Measurements from ENCODE around the gene PUSL1. TPM values are rescaled to one million over a fixed set of nuclear protein-coding genes. Genes with fewer than 3 reads are reported as not detected.

Gene PUSL1
- total RNA-seq, 2 donors from 2014 or later = 21.7 to 23.8 TPM

- Histone ChIP-seq H3K9ac (ENCODE audit: extremely low read depth, low read length, poor library complexity, severe bottlenecking) (no peak overlapping the region), H3K36me3 (ENCODE audit: control insufficient read depth, insufficient read depth, low read length) (peaks cover 19% of the 10 kb centered on the region), H3K4me3 (ENCODE audit: low read length) (no peak overlapping the region), H3K9me3 (ENCODE audit: control insufficient read depth, low read length) (no peaks in the 10 kb centered on the region), H3K4me1 (ENCODE audit: control insufficient read depth, insufficient read depth, low read length) (no peaks in the 10 kb centered on the region), H3K27me3 (ENCODE audit: control insufficient read depth, insufficient read depth, low read length, poor library complexity, severe bottlenecking) (no peaks in the 10 kb centered on the region), H3K27ac (ENCODE audit: low read depth, low read length) (no peak overlapping the region)
- no peak overlapping the region for H3K4me3 Mint-ChIP-seq
- peaks cover 22% of the 10 kb centered on the region for H3K36me3 Mint-ChIP-seq (ENCODE audit: low read depth)
- 93 to 94% methylated on average over 29 to 36 of the region's 36 CpGs for WGBS, 2 experiments (ENCODE audit: insufficient coverage in 1 of 2, insufficient read length in 1 of 2)
- H3K27ac Mint-ChIP-seq = no peak overlapping the region
- TF ChIP-seq CTCF (conservative IDR thresholded peaks at IDR 0.05) = no peak
- H3K4me1 Mint-ChIP-seq = no peaks in the 10 kb centered on the region
- no peaks in the 10 kb centered on the region for H3K9me3 Mint-ChIP-seq
- no peak for DNase-seq
- H3K27me3 Mint-ChIP-seq (ENCODE audit: insufficient read depth) = no peaks in the 10 kb centered on the region
These were observed 32.6 kb downstream of the PUSL1 start for GRCh38 chr1:1340791-1341548.

GRCh38 chr1:1341549-1342021 lies 33.2 kb downstream of the PUSL1 start:
- Mint-ChIP-seq H3K27ac (no peak overlapping the region), H3K4me1 (no peaks in the 10 kb centered on the region), H3K4me3 (no peak overlapping the region), H3K36me3 (ENCODE audit: low read depth) (peaks cover 22% of the 10 kb centered on the region), H3K27me3 (ENCODE audit: insufficient read depth) (no peaks in the 10 kb centered on the region), H3K9me3 (no peaks in the 10 kb centered on the region)
- TF ChIP-seq CTCF (conservative IDR thresholded peaks at IDR 0.05) = no peak
- Histone ChIP-seq H3K4me3 (ENCODE audit: low read length) (no peak overlapping the region), H3K9ac (ENCODE audit: extremely low read depth, low read length, poor library complexity, severe bottlenecking) (no peak overlapping the region), H3K9me3 (ENCODE audit: control insufficient read depth, low read length) (no peaks in the 10 kb centered on the region), H3K4me1 (ENCODE audit: control insufficient read depth, insufficient read depth, low read length) (no peaks in the 10 kb centered on the region), H3K27ac (ENCODE audit: low read depth, low read length) (no peak overlapping the region), H3K36me3 (ENCODE audit: control insufficient read depth, insufficient read depth, low read length) (peaks cover 19% of the 10 kb centered on the region), H3K27me3 (ENCODE audit: control insufficient read depth, insufficient read depth, low read length, poor library complexity, severe bottlenecking) (no peaks in the 10 kb centered on the region)
- no peak for DNase-seq
- 96 to 98% methylated on average over 13 to 17 of the region's 17 CpGs for WGBS, 2 experiments (ENCODE audit: insufficient coverage in 1 of 2, insufficient read length in 1 of 2)

GRCh38 chr1:1342061-1342562 lies 33.7 kb downstream of the PUSL1 start:
- 94 to 96% methylated on average over 14 to 28 of the region's 28 CpGs for WGBS, 2 experiments (ENCODE audit: insufficient coverage in 1 of 2, insufficient read length in 1 of 2)
- no peak overlapping the region for H3K9ac ChIP-seq (ENCODE audit: extremely low read depth, low read length, poor library complexity, severe bottlenecking)
- H3K9me3 ChIP-seq (ENCODE audit: control insufficient read depth, low read length) = no peaks in the 10 kb centered on the region
- no peak for TF ChIP-seq CTCF (conservative IDR thresholded peaks at IDR 0.05)
- H3K4me3 ChIP-seq (ENCODE audit: low read length) = no peak overlapping the region
- no peak overlapping the region for H3K27ac Mint-ChIP-seq
- H3K4me3 Mint-ChIP-seq = no peak overlapping the region
- no peaks in the 10 kb centered on the region for H3K27me3 ChIP-seq (ENCODE audit: control insufficient read depth, insufficient read depth, low read length, poor library complexity, severe bottlenecking)
- no peaks in the 10 kb centered on the region for H3K27me3 Mint-ChIP-seq (ENCODE audit: insufficient read depth)
- no peaks in the 10 kb centered on the region for H3K4me1 Mint-ChIP-seq
- peaks cover 19% of the 10 kb centered on the region for H3K36me3 ChIP-seq (ENCODE audit: control insufficient read depth, insufficient read depth, low read length)
- no peak overlapping the region for H3K27ac ChIP-seq (ENCODE audit: low read depth, low read length)
- no peaks in the 10 kb centered on the region for H3K4me1 ChIP-seq (ENCODE audit: control insufficient read depth, insufficient read depth, low read length)
- peaks cover 22% of the 10 kb centered on the region for H3K36me3 Mint-ChIP-seq (ENCODE audit: low read depth)
- DNase-seq = no peak
- no peaks in the 10 kb centered on the region for H3K9me3 Mint-ChIP-seq
